HG03457 (cell line): Measurements from ENCODE around the gene LAMP5.

Experiments
- ATAC-seq: cut with Tn5 transposase; IDR thresholded peaks from one replicate; pipeline ENCODE4 v1.9.1; 2021; ENCODE audit warnings: moderate number of reproducible peaks; ENCODE audit not compliant: unreplicated experiment

LAMP5 gene

GRCh38 chr20:9499126-9499899, 15.1 kb upstream of the LAMP5 start:
- no peak for ATAC-seq

GRCh38 chr20:9500121-9500520, 14.3 kb upstream of the LAMP5 start:
- no peak for ATAC-seq

GRCh38 chr20:9501473-9501872, 12.9 kb upstream of the LAMP5 start:
- no peak for ATAC-seq

- no peak for ATAC-seq
These were observed 10.7 kb upstream of the LAMP5 start for GRCh38 chr20:9503526-9504245.

- ATAC-seq = no peak
These were observed 8.0 kb upstream of the LAMP5 start for GRCh38 chr20:9506280-9506821.

GRCh38 chr20:9506964-9507369, 7.4 kb upstream of the LAMP5 start:
- no peak for ATAC-seq

GRCh38 chr20:9507544-9508239, 6.7 kb upstream of the LAMP5 start:
- ATAC-seq = no peak

GRCh38 chr20:9508240-9508661, 6.1 kb upstream of the LAMP5 start:
- no peak for ATAC-seq

- no peak for ATAC-seq
These were observed 5.7 kb upstream of the LAMP5 start for GRCh38 chr20:9508696-9509178.

- ATAC-seq = no peak
These were observed 5.1 kb upstream of the LAMP5 start for GRCh38 chr20:9509246-9509645.

GRCh38 chr20:9510911-9511310, 3.5 kb upstream of the LAMP5 start:
- ATAC-seq = peak; percentile 48

GRCh38 chr20:9514072-9514460, 324 bp upstream of the LAMP5 start:
- ATAC-seq = no peak

- ATAC-seq = no peak
These were observed 810 bp downstream of the LAMP5 start for GRCh38 chr20:9515214-9515585.

GRCh38 chr20:9515741-9516233, 1.4 kb downstream of the LAMP5 start:
- ATAC-seq = no peak

GRCh38 chr20:9516234-9516871, 2.0 kb downstream of the LAMP5 start:
- ATAC-seq = no peak

GRCh38 chr20:9517297-9518162, 3.1 kb downstream of the LAMP5 start:
- no peak for ATAC-seq

- no peak for ATAC-seq
These were observed 4.3 kb downstream of the LAMP5 start for GRCh38 chr20:9518576-9519175.

- no peak for ATAC-seq
These were observed 5.7 kb downstream of the LAMP5 start for GRCh38 chr20:9520086-9520485.

- no peak for ATAC-seq
These were observed 9.2 kb downstream of the LAMP5 start for GRCh38 chr20:9523636-9524035.
